ENCODE data around the gene MORF4L2.
A peak's percentile ranks its signal among the peaks of the same experiment; 100 is the strongest.

Gene MORF4L2, protein sequence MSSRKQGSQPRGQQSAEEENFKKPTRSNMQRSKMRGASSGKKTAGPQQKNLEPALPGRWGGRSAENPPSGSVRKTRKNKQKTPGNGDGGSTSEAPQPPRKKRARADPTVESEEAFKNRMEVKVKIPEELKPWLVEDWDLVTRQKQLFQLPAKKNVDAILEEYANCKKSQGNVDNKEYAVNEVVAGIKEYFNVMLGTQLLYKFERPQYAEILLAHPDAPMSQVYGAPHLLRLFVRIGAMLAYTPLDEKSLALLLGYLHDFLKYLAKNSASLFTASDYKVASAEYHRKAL

DNA sequence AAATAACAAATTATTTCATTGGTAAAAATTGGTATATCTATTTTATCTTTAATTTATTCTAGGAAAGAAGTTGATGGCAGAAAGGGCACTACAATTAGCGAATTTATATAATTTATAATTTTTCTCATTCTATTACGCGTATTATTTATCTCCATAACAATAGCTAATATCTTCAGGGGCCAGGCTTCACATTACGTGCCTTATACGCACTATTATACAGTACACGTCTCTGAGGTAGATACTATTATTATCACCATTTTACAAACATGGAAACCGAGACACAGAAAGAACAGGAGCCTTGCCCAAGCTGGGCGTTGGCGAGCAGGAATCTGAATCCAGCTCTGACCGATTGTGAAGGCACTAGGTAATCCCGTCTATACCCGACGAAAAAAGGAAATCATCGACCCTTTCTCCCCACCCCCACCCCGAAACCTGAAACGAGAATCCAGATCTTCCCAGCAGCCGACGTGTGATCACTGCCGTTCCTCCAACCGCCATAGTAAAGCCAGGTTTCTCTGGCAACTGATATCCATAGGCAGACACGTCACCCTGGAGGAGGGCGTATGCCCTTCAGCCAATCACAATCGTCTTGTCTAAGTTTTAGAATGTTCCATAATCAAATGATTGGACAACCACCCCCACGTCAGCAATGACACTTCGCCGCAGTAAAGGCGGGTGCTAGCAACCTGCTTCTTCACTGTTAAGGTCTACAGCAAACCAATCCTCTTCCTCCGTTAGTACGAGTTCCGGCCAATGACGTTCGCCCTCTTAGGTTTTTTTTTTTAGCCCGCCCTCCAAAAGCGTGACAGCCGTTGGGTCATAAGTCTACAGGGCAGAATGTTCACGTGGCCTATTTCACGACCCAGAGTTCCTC is at the start of gene MORF4L2:
TSS of gene MORF4L2 (minus strand) at position 501 of the 874 bp plus-strand sequence. CDS start 9,672 bp downstream, outside the sequence.
- DNase-seq, result peak; percentile 85

GRCh38 chrX:103734125-103734760 is 47.7 kb upstream of the MORF4L2 start:
- no peak for DNase-seq

DNA sequence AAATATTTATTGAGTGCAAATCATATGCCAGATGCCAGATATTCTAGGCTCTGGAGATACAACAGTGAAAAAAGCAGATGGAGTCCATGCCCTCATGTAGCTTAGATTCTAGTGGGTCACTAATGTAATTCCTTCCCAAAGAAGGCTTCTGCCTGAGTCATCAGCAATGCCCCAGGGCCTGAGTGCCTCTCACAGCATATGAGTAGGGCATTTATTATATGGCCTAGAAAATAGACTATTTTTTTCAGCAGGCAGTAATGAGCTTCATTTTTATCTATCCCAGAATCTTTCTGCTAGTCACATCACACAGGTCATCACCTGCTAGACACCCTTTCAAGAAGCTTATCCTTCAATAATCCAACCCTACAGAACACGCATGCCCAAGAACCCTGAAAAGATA is 46.5 kb upstream of the MORF4L2 start:
- no peak for DNase-seq

DNA sequence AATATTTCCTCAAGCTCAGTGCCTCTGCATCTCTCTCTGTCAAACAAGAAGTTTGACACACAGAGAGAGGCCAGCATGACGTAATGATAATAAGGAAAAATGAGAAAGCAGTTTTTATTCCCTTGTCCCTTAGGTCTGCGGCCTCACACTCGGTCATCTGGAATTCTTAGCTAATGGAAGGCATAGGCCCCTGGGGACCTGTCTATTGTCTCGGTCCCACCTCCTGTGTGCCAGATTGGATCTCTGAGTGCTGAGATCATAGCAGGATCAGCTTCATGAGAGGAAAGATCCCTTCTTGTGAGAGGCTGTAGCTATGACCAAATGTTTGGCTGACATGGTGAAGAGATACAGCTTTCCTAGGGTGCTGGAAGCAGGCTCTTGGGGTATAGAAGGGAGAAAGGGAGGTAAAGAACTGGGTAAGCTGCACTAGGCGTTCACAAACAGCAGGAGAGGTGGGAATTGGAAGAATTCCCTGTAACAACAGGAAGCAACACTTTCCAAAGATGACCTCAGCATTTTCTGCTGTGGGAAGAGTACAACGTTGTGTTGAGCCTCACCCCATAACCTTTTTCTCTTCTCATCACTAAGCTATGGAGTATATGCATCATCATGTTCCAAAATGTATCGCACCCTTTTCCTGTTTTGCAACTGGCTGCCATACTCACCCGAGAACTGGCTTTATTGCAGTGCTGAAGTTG is 44.4 kb upstream of the MORF4L2 start:
- DNase-seq, result no peak

GRCh38 chrX:103730147-103730795 is 43.8 kb upstream of the MORF4L2 start:
- DNase-seq, result no peak

GRCh38 chrX:103729015-103729414 is 42.5 kb upstream of the MORF4L2 start:
- DNase-seq, result no peak

DNA sequence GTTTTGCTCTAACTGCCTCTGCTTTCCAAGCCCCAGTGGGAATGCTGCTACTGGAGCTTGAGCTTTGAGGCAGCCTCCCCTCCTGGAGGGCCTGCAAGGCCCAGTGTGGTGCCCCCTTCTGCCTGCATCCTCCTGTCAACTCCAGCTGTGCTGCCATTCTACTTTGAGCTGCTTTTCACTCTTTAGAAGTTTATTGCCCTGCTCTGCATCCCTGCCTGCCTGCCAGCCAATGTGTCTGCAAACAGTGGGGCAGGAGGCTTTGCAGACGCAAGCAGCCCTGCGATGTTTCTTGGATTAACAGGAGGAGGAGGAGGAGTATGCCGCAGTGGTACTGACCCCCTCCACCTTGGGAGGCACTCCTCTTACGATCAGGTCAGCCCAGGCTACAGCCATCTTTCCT is 40.6 kb upstream of the MORF4L2 start:
- no peak for DNase-seq

GRCh38 chrX:103726477-103726876 is 40.0 kb upstream of the MORF4L2 start:
- no peak for DNase-seq

DNA sequence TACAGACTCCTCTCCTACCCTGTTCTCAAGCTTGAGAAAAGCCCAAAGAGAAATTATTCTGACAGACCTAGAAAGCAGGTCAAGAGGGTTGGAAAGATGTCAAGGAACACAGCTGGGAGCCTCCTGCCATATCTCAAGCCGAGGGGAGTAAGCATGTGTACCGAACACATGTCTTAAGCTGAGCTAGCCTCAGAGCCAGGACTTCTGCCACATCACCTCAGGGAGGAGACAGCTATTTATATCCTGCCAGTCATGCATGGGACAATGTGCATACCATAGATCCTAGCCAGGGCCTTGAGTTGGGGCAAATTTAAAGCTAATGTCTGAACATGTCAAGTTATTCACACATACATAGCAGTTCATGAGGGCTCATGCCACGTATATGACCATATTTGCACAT is 36.0 kb upstream of the MORF4L2 start:
- no peak for DNase-seq

- no peak for DNase-seq
Observed at GRCh38 chrX:103718120-103718519, 31.6 kb upstream of the MORF4L2 start.

DNA sequence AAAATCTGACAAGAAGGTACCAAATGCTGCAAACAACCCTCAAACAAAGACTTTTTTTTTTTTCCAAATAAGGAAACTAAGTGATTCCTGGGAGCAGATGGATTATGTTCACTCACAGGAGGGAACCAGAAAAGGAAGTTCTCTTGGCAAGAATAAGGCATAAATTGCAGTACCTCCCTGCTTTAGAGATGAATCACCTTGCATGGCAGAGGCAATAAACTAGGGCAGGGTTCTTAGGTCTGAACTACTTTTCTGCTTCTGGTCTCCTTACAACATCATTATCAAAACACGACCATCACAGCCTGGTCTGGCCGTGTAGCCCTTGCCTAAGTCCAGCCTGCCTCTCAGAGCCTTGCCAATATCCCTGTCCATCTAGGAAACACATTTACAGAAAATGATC is 30.5 kb upstream of the MORF4L2 start:
- DNase-seq, result no peak

- no peak for DNase-seq
Observed at GRCh38 chrX:103710609-103711008, 24.1 kb upstream of the MORF4L2 start, which contains the start of gene TMEM31. TMEM31 (plus strand) TSS chrX:103710909; CDS start chrX:103712259, 1,350 bp downstream.

DNA sequence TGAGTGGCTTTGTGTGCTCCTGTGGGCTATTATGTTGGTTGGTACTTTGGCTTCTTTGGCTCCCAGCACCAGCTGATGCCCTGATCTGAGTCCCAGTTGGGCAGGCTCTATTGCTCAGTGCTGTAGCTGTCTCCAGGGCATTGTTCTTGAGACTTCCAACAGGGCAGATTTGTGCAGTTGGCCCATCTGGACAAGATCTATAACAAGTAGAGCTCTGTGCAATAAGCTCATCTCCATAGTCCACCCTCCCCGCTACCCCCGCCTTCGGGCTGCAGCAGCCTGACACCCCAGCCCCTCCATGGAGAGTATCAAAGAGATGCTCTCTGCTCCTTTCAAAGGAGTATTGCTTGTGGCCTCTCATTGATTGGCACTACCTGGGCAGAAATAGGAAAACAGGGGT is 18.4 kb upstream of the MORF4L2 start:
- no peak for DNase-seq

DNA sequence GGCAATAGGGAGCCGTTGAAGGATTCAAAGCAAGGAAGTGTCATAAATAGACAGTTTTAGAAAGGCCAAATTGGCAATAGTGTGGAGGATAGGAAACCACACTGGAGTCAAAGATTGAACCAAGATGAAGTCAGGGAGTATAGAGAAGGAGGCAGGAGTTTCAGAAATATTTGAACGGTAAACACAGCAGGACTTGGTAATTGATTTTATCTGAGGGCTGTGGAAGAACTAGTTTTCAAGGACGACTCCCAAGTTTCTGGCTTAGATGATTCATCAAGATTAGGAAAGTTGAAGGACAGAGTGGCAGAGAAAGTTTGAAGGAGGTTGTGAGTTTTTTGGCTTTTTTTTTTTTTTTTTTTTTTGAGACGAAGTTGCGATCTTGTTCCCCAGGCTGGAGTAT is 12.7 kb upstream of the MORF4L2 start:
- no peak for DNase-seq

GRCh38 chrX:103697687-103698086 is 11.2 kb upstream of the MORF4L2 start:
- no peak for DNase-seq

- DNase-seq, result no peak
Observed at GRCh38 chrX:103691059-103691458, 4.6 kb upstream of the MORF4L2 start.

- DNase-seq, result no peak
Observed at GRCh38 chrX:103688946-103689345, 2.4 kb upstream of the MORF4L2 start.

DNA sequence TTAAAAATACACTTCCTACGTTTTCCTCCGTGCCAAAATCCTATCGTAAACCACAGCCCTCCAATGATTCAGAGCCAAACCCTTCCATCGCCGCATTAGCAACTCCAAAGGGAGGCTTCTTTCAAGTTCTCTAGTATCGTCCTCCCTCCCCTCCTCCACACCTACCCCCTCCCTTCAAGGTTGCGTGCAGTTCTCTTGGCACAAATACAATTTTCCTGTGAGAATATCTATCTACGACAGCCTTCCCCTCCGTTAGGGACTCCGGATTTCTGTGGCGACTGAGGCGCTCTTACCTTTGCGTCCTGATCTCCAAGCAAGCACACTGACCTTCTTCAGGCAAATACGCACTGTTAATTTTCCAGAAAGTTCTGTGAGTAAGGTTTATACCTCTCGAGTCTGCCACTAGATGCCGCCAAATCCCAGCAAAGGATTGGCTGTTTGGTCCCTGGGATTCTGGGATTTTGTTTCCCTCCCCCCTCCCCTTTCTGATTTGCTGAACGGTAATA is 1.2 kb upstream of the MORF4L2 start:
- peak; percentile 56 for DNase-seq

DNA sequence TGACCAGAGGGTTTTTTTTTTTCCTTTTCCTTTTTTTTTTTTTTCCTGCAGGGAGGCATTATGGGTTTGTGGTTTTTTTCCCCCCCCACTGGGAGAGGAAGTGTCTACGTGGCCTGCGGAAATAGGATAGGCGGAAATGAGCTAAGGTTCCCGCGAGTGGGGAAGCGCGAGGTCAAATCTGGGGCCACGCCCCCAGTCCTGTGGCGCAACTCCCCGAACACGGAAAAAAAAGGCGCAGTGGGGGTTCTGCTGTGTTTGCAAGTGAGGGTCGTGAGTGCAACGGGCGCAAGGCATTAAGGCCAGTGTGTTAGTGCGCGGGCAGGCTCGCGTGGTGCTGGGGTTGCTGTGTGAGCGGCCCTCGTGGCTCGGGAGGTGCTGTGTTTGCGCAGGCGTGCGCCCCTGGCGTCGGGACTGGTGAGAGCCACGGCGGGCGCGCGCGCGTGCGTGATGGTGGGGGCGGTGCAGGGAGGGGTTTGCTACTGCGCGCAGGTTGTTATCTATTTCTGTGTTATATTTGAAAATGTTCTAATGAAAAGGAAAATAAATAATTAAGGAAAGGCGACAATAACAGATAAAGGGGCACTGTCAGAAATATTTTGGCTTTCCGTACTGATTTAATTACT is 685 bp upstream of the MORF4L2 start:
- DNase-seq, result peak; percentile 92

- no peak for DNase-seq
Observed at GRCh38 chrX:103685396-103685795, 1.1 kb downstream of the MORF4L2 start.

DNA sequence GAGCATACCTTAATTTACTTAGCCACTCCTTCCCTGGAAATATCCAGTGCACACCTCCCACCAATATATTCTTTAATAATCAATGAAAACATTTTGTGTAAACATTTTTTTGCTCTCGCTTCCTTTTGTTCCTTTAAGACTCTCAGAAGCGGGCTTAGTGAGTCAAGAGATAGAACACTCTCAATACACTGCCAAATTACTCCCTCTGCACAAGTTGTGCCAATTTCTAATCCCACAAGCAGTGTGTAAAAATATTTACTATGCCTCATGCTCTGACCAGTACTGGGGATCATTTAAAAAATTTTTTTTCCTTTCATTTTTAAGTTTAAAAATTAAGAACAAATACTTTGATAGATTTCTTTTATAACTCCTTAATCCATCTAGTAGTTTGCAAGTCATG is 5.1 kb downstream of the MORF4L2 start:
- no peak for DNase-seq
